CD14-positive monocyte (primary cell): Measurements from ENCODE around the gene NAXD. TPM values are rescaled to one million over a fixed set of nuclear protein-coding genes. Genes with fewer than 3 reads are reported as not detected.

Experiments
- DNase-seq, 3 donors: peaks; one replicate each; pipeline ENCODE4 v3.0.0-alpha.2; 2011 to 2022
- H2AFZ ChIP-seq: 2 replicates; pipeline ENCODE4 v1.6.0; 2012; ENCODE audit warnings: mild to moderate bottlenecking, low read depth, low read length, inconsistent platforms; ENCODE audit not compliant: insufficient read depth, poor library complexity, severe bottlenecking
- H3K27ac ChIP-seq, 2 donors: 1 replicate in 1 of 2; 2 replicates in 1 of 2; pipeline ENCODE4 v1.5.1; 2012 to 2013; ENCODE audit warnings: low read length in 2 of 2, control low read depth in 1 of 2, inconsistent platforms in 1 of 2, low read depth in 1 of 2, mild to moderate bottlenecking in 1 of 2
- H3K27me3 ChIP-seq, 2 donors: one replicate each; pipeline versions ENCODE4 v1.6.0 to v1.6.1; 2011 to 2013; ENCODE audit warnings: low read length in 2 of 2; ENCODE audit not compliant: control insufficient read depth in 2 of 2, insufficient read depth in 2 of 2
- H3K36me3 ChIP-seq, 2 donors: replicated peaks in 1 of 2; 1 replicate in 1 of 2; 2 replicates in 1 of 2; pipeline versions ENCODE4 v1.5.1 to v1.6.1; 2012 to 2013; ENCODE audit warnings: low read length in 2 of 2, control low read depth in 1 of 2, inconsistent platforms in 1 of 2, mild to moderate bottlenecking in 1 of 2; ENCODE audit not compliant: insufficient read depth in 2 of 2, control insufficient read depth in 1 of 2
- H3K4me1 ChIP-seq, 2 donors: 1 replicate in 1 of 2; 2 replicates in 1 of 2; pipeline versions ENCODE4 v1.5.1 to v1.6.1; 2012 to 2013; ENCODE audit warnings: low read length in 2 of 2, control low read depth in 1 of 2, inconsistent platforms in 1 of 2, mild to moderate bottlenecking in 1 of 2, moderate library complexity in 1 of 2; ENCODE audit not compliant: insufficient read depth in 2 of 2, control insufficient read depth in 1 of 2
- H3K4me2 ChIP-seq: replicated peaks from 2 replicates; pipeline ENCODE3; 2012; ENCODE audit warnings: low read length, moderate library complexity, mild to moderate bottlenecking; ENCODE audit not compliant: poor library complexity, severe bottlenecking; ENCODE audit errors: extremely low read depth
- H3K4me3 ChIP-seq, 3 experiments: fragments of 200-600 bp in 1 of 3; sonication (generic) in 1 of 3; replicated peaks in 1 of 3; 1 replicate in 2 of 3; 2 replicates in 1 of 3; pipeline ENCODE4 v1.5.1; 2011 to 2013; ENCODE audit warnings: low read length in 3 of 3, mild to moderate bottlenecking in 3 of 3, control low read depth in 2 of 3, low read depth in 2 of 3, inconsistent platforms in 1 of 3, moderate library complexity in 1 of 3
- H3K79me2 ChIP-seq: 2 replicates; pipeline ENCODE4 v1.6.0; 2012; ENCODE audit warnings: mild to moderate bottlenecking, control low read depth, inconsistent platforms, low read length, moderate library complexity; ENCODE audit not compliant: insufficient read depth
- H3K9ac ChIP-seq: 2 replicates; pipeline ENCODE4 v1.6.0; 2017; ENCODE audit warnings: low read length, mild to moderate bottlenecking; ENCODE audit not compliant: insufficient read depth, poor library complexity, severe bottlenecking
- H3K9me3 ChIP-seq, 2 donors: replicated peaks in 1 of 2; 1 replicate in 1 of 2; 2 replicates in 1 of 2; pipeline versions ENCODE4 v1.5.1 to v1.6.1; 2012 to 2013; ENCODE audit warnings: low read length in 2 of 2, control low read depth in 1 of 2; ENCODE audit not compliant: control insufficient read depth in 1 of 2, insufficient read depth in 1 of 2
- H4K20me1 ChIP-seq: 2 replicates; pipeline ENCODE4 v1.6.0; 2012; ENCODE audit warnings: mild to moderate bottlenecking, low read length, control low read depth, moderate library complexity; ENCODE audit not compliant: insufficient read depth
- H3K27ac Mint-ChIP-seq, 7 donors: one replicate each; pipeline ENCODE4 v1.8.0; 2020; ENCODE audit warnings: mild to moderate bottlenecking in 7 of 7, mixed read lengths in 7 of 7, moderate library complexity in 6 of 7, inconsistent platforms in 2 of 7
- H3K27me3 Mint-ChIP-seq, 3 donors: one replicate each; pipeline ENCODE4 v1.8.0; 2021 to 2022; ENCODE audit warnings: low read depth in 3 of 3, mild to moderate bottlenecking in 3 of 3, mixed read lengths in 3 of 3, moderate library complexity in 3 of 3, inconsistent platforms in 1 of 3
- H3K36me3 Mint-ChIP-seq, 2 donors: one replicate each; pipeline ENCODE4 v1.8.0; 2020; ENCODE audit warnings: mixed read lengths in 2 of 2, inconsistent platforms in 1 of 2, mild to moderate bottlenecking in 1 of 2
- H3K4me1 Mint-ChIP-seq: one replicate; pipeline ENCODE4 v1.8.0; 2020; ENCODE audit warnings: mild to moderate bottlenecking, mixed read lengths
- H3K4me3 Mint-ChIP-seq, 2 donors: one replicate each; pipeline ENCODE4 v1.8.0; 2020; ENCODE audit warnings: mild to moderate bottlenecking in 2 of 2, mixed read lengths in 2 of 2, moderate library complexity in 1 of 2
- H3K9me3 Mint-ChIP-seq, 7 donors: one replicate each; pipeline ENCODE4 v1.8.0; 2020 to 2022; ENCODE audit warnings: mixed read lengths in 7 of 7, mild to moderate bottlenecking in 6 of 7, moderate library complexity in 6 of 7, inconsistent platforms in 2 of 7
- CTCF ChIP-seq: fragments of 200-600 bp; IDR thresholded peaks from one replicate; pipeline ENCODE4 v1.8.0; 2022; ENCODE audit warnings: antibody characterized with exemption, mild to moderate bottlenecking
- WGBS: methylation state at CpG from one replicate; pipeline ENCODE4 v1.1.5; 2013; ENCODE audit warnings: missing lambda C conversion rate; ENCODE audit not compliant: insufficient coverage; 5-methylcytosine and 5-hydroxymethylcytosine counted together
- intact Hi-C, 2 donors: fragments of 100-400 bp; cut with micrococcal nuclease; formaldehyde crosslinking; loops; one replicate each; pipeline versions ENCODE4 v1.15.0 to v1.15.1; 2023
- polyA plus RNA-seq, 3 donors: library from polyadenylated mRNA; depleted of rRNA in 1 of 3; unstranded in 2 of 3; stranded (reverse) in 1 of 3; fragments of 300-500 nt in 2 of 3; fragments of >200 nt in 1 of 3; fragmentation: Illumina TruSeq in 2 of 3; gene quantifications; 1 replicate in 2 of 3; 2 replicates in 1 of 3; pipeline ENCODE4 v1.2.3, GENCODE V29; 2012 to 2021

NAXD gene
- polyA plus RNA-seq, 3 donors, result 7.4 to 22.8 (median 8.5) TPM

GRCh38 chr13:110572778-110573118, 42.6 kb upstream of the NAXD start:
- Mint-ChIP-seq H3K4me3 (no peak overlapping the region), H3K27ac (no peak overlapping the region), H3K4me1 (peaks cover 17% of the 10 kb centered on the region), H3K9me3 (peaks cover 0 to 10% (median 0%) of the 10 kb centered on the region in 7 donors), H3K27me3 (peaks cover 3 to 18% (median 12%) of the 10 kb centered on the region in 3 donors), H3K36me3 (no peaks in the 10 kb centered on the region)
- intact Hi-C loops, result no loop called here
- H3K27me3 ChIP-seq, result peaks cover 0 to 7% of the 10 kb centered on the region in 2 donors
- H3K27ac ChIP-seq, result no peak overlapping the region
- no peaks in the 10 kb centered on the region for H4K20me1 ChIP-seq
- no peaks in the 10 kb centered on the region for H3K79me2 ChIP-seq
- no peak overlapping the region for H3K4me3 ChIP-seq
- H3K36me3 ChIP-seq, result no peaks in the 10 kb centered on the region
- no peak for TF ChIP-seq CTCF
- 100% methylated on average over 1 of the region's 2 CpGs for WGBS
- H3K9me3 ChIP-seq, result no peaks in the 10 kb centered on the region
- no peak overlapping the region for H3K4me2 ChIP-seq
- DNase-seq, result no peak
- no peak overlapping the region for H3K9ac ChIP-seq
- no peak overlapping the region for H2AFZ ChIP-seq
- H3K4me1 ChIP-seq, result peaks cover 13 to 16% of the 10 kb centered on the region in 2 donors

GRCh38 chr13:110574161-110574560, 41.2 kb upstream of the NAXD start:
- H3K27me3 Mint-ChIP-seq, result peaks cover 3 to 20% (median 12%) of the 10 kb centered on the region in 3 donors
- DNase-seq, result no peak

More at GRCh38 chr13:110574161-110574560, 41.2 kb upstream of the NAXD start:
- intact Hi-C loops, result no loop called here
- Histone ChIP-seq H3K9ac (no peak overlapping the region), H4K20me1 (no peaks in the 10 kb centered on the region), H3K4me2 (no peak overlapping the region), H3K27me3 (peaks cover 0 to 7% of the 10 kb centered on the region in 2 donors), H3K27ac (no peak overlapping the region), H3K9me3 (no peaks in the 10 kb centered on the region), H3K4me3 (no peak overlapping the region), H3K4me1 (peaks cover 13 to 16% of the 10 kb centered on the region in 2 donors), H3K79me2 (no peaks in the 10 kb centered on the region), H3K36me3 (no peaks in the 10 kb centered on the region), H2AFZ (no peak overlapping the region)
- WGBS, result 88% methylated on average over 5 of the region's 9 CpGs
- Mint-ChIP-seq H3K4me3 (no peak overlapping the region), H3K36me3 (no peaks in the 10 kb centered on the region), H3K9me3 (peaks cover 0 to 10% (median 0%) of the 10 kb centered on the region in 7 donors), H3K27ac (no peak overlapping the region), H3K4me1 (peaks cover 18% of the 10 kb centered on the region)
- no peak for TF ChIP-seq CTCF
